IMR-90 (cell line): ENCODE results near the gene DPP10. TPM values are rescaled to one million over a fixed set of nuclear protein-coding genes. Genes with fewer than 3 reads are reported as not detected.

Experiments used
- ATAC-seq: fragments of 200-7000 bp; cut with Tn5 transposase; 2 replicates; pipeline ENCODE4 v1.9.1; 2020; ENCODE audit warnings: low read depth, mild to moderate bottlenecking, moderate library complexity
- BruUV-seq: library from RNA; stranded (reverse); fragments of 400-500 nt; replicated peaks from 2 replicates; lab custom pipeline; 2021; lab: Mats Ljungman, UMichigan
- CTCF ChIA-PET: fragments of 300-600 bp; formaldehyde crosslinking; extraction: SDS; loops from one replicate; lab custom pipeline; 2021; ENCODE audit warnings: antibody characterized with exemption; lab: Yijun Ruan, JAX
- POLR2A ChIA-PET: fragments of 300-600 bp; sonication (Branson Sonifier 250); formaldehyde crosslinking; loops from one replicate; lab custom pipeline; 2022; ENCODE audit warnings: antibody characterized with exemption; ENCODE audit not compliant: unreplicated experiment; lab: Charles Lee
- DNase-seq: peaks from one replicate; pipeline ENCODE4 v3.0.0; 2013
- H2AFZ ChIP-seq: replicated peaks from 2 replicates; pipeline ENCODE3; 2013; ENCODE audit warnings: low read length, mild to moderate bottlenecking; ENCODE audit not compliant: poor library complexity
- H2AK5ac ChIP-seq: 2 replicates; pipeline ENCODE4 v1.6.1; 2013; ENCODE audit warnings: low read depth, low read length, inconsistent platforms
- H2AK9ac ChIP-seq: replicated peaks from 2 replicates; pipeline ENCODE3; 2013; ENCODE audit warnings: mild to moderate bottlenecking, low read depth, low read length, moderate library complexity; ENCODE audit not compliant: poor library complexity
- H2BK120ac ChIP-seq: 2 replicates; pipeline ENCODE4 v1.6.1; 2013; ENCODE audit warnings: low read depth, low read length, inconsistent platforms
- H2BK15ac ChIP-seq: 3 replicates; pipeline ENCODE4 v1.6.1; 2013; ENCODE audit warnings: low read depth, low read length, inconsistent platforms
- H2BK20ac ChIP-seq: 2 replicates; pipeline ENCODE4 v1.6.1; 2013; ENCODE audit warnings: low read depth, mild to moderate bottlenecking, inconsistent platforms, low read length, moderate library complexity
- H2BK5ac ChIP-seq: 2 replicates; pipeline ENCODE4 v1.6.1; 2013; ENCODE audit warnings: mild to moderate bottlenecking, low read depth, low read length, inconsistent platforms; ENCODE audit not compliant: poor library complexity, severe bottlenecking
- H3K14ac ChIP-seq: replicated peaks from 2 replicates; pipeline ENCODE4 v1.6.1; 2013; ENCODE audit warnings: low read depth, low read length, inconsistent platforms
- H3K18ac ChIP-seq: 2 replicates; pipeline ENCODE4 v1.6.1; 2013; ENCODE audit warnings: low read depth, low read length, control low read depth
- H3K23ac ChIP-seq: 2 replicates; pipeline ENCODE4 v1.6.1; 2013; ENCODE audit warnings: low read depth, low read length, inconsistent platforms
- H3K27ac ChIP-seq: 2 replicates; pipeline ENCODE4 v1.5.1; 2013; ENCODE audit warnings: mild to moderate bottlenecking, control low read depth, low read length; ENCODE audit not compliant: insufficient read depth
- H3K27me3 ChIP-seq: 2 replicates; pipeline ENCODE4 v1.6.1; 2013; ENCODE audit warnings: low read length; ENCODE audit not compliant: control insufficient read depth, insufficient read depth
- H3K36me3 ChIP-seq: 2 replicates; pipeline ENCODE4 v1.6.1; 2013; ENCODE audit warnings: low read length, mixed read lengths; ENCODE audit not compliant: control insufficient read depth, insufficient read depth
- H3K4ac ChIP-seq: 2 replicates; pipeline ENCODE4 v1.6.1; 2013; ENCODE audit warnings: low read depth, low read length, inconsistent platforms
- H3K4me1 ChIP-seq: 2 replicates; pipeline ENCODE4 v1.6.1; 2013; ENCODE audit warnings: low read length, mixed read lengths; ENCODE audit not compliant: control insufficient read depth, insufficient read depth
- H3K4me2 ChIP-seq: 2 replicates; pipeline ENCODE4 v1.6.1; 2013; ENCODE audit warnings: low read depth, mild to moderate bottlenecking, control low read depth, low read length, moderate library complexity
- H3K4me3 ChIP-seq: 2 replicates; pipeline ENCODE4 v1.5.1; 2013; ENCODE audit warnings: low read depth, mild to moderate bottlenecking, control low read depth, low read length, moderate library complexity; ENCODE audit not compliant: insufficient read depth
- H3K56ac ChIP-seq: 2 replicates; pipeline ENCODE4 v1.6.1; 2013; ENCODE audit warnings: low read length, inconsistent platforms; ENCODE audit not compliant: insufficient read depth; ENCODE audit errors: extremely low read depth
- H3K79me1 ChIP-seq, 2 experiments: 2 replicates each; pipeline ENCODE4 v1.6.1; 2013; ENCODE audit warnings: low read length in 2 of 2, inconsistent platforms in 1 of 2, low read depth in 1 of 2
- H3K9ac ChIP-seq: 2 replicates; pipeline ENCODE4 v1.6.1; 2013; ENCODE audit warnings: low read depth, low read length, control low read depth
- H3K9me1 ChIP-seq: 2 replicates; pipeline ENCODE4 v1.6.1; 2013; ENCODE audit warnings: low read length, inconsistent platforms; ENCODE audit not compliant: insufficient read depth
- H3K9me3 ChIP-seq: 2 replicates; pipeline ENCODE4 v1.6.1; 2013; ENCODE audit warnings: low read length; ENCODE audit not compliant: control insufficient read depth, insufficient read depth
- H4K20me1 ChIP-seq: 2 replicates; pipeline ENCODE4 v1.6.1; 2013; ENCODE audit warnings: low read length, inconsistent platforms; ENCODE audit not compliant: insufficient read depth
- H4K5ac ChIP-seq: 2 replicates; pipeline ENCODE4 v1.6.1; 2013; ENCODE audit warnings: mild to moderate bottlenecking, low read depth, low read length, control low read depth
- H4K8ac ChIP-seq, 2 experiments: 2 replicates each; pipeline ENCODE4 v1.6.1; 2013; ENCODE audit warnings: low read depth in 2 of 2, low read length in 2 of 2, control low read depth in 1 of 2, inconsistent platforms in 1 of 2
- H4K91ac ChIP-seq: 2 replicates; pipeline ENCODE4 v1.6.1; 2013; ENCODE audit warnings: low read depth, low read length, inconsistent platforms; ENCODE audit not compliant: insufficient read depth
- POLR2A ChIP-seq: IDR thresholded peaks from 2 replicates; pipeline ENCODE4 v1.6.1; 2012; ENCODE audit warnings: mild to moderate bottlenecking, low read depth, low read length
- WGBS, 2 experiments: methylation state at CpG; one replicate each; pipeline versions ENCODE4 v1.1.5 to v1.1.7; 2013; ENCODE audit warnings: missing lambda C conversion rate in 2 of 2; ENCODE audit not compliant: insufficient read length in 1 of 2; ENCODE audit errors: extremely low coverage in 2 of 2; 5-methylcytosine and 5-hydroxymethylcytosine counted together
- dilution Hi-C: fragments of 300-500 bp; cut with HindIII; formaldehyde crosslinking; loops from one replicate; pipeline ENCODE4 v1.14.3; 2018; ENCODE audit warnings: low sequenced_read_pairs; ENCODE audit not compliant: unreplicated experiment
- in situ Hi-C: fragments of 300-500 bp; cut with MboI; formaldehyde crosslinking; loops from 3 replicates; pipeline ENCODE4 v1.14.3; 2019; ENCODE audit warnings: low sequenced_read_pairs, inconsistent platforms, mixed read lengths
- intact Hi-C: fragments of 100-400 bp; cut with micrococcal nuclease; formaldehyde crosslinking; loops from 2 replicates; pipeline ENCODE4 v1.10.0; 2022
- polyA plus RNA-seq, 3 experiments: library from polyadenylated mRNA; depleted of rRNA; stranded (reverse); fragments of >200 nt; gene quantifications; 2 replicates each; pipeline ENCODE4 v1.2.3, GENCODE V29; 2012; ENCODE audit warnings: low replicate concordance in 1 of 3
- total RNA-seq: library from RNA; depleted of rRNA; stranded (reverse); fragments of >200 nt; gene quantifications from 2 replicates; pipeline ENCODE4 v1.2.3, GENCODE V29; 2012
- TF ChIP-seq, protein P1 (sequence below): fragments of 150-350 bp; IDR thresholded peaks from 2 replicates; pipeline ENCODE4 v1.6.1; 2016; ENCODE audit warnings: low read depth, mild to moderate bottlenecking, low read length, moderate library complexity, borderline replicate concordance

DPP10 gene
- total and polyA plus RNA-seq, 2 of the 4 experiments (the other 2 are of a cell fraction), result not detected

DNA sequence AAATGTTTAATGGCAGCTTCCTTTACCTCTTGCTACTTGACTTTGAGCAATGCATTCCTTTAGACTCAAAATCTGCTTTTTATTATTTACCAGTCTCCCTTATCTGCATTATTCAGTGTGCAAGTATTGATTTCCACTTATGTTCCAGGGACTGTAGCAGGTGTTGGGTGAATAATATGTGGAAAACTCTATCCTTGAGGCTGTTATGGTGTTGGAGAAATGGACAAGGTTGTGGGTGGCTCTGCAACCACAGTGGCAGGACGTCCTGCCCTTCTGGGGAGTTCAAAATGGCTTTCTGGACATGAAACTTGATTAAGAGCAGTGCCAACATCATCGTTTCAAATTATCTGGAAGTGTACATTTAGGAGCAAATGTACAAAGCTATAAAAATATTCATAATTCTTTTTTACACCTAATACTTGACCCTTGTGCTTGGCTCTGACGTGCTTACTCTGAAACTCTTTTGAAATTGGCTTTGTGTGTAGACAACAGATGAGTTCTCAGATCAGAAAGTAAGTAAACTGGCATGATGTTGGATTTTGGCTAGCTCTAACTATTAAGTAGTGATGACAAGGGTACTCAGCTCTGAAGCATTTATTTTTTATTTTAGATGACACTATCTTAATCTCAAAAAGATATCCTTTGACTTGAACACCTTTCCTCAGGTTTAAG is 766.2 kb downstream of the DPP10 start:
- H4K5ac ChIP-seq, result no peak overlapping the region
- DNase-seq (no peak), ATAC-seq (no peak)
- no peak overlapping the region for H2AK5ac ChIP-seq
- H3K4me1 ChIP-seq, result no peaks in the 10 kb centered on the region
- ChIA-PET POLR2A (no interaction called here), CTCF (no interaction called here)
- no peaks in the 10 kb centered on the region for H3K9me3 ChIP-seq
- no peak overlapping the region for H2BK15ac ChIP-seq
- H2BK20ac ChIP-seq, result no peak overlapping the region
- H2AFZ ChIP-seq, result no peak overlapping the region
- H2AK9ac ChIP-seq, result no peak overlapping the region
- H4K20me1 ChIP-seq, result no peaks in the 10 kb centered on the region
- no peaks in the 10 kb centered on the region for H3K36me3 ChIP-seq
- no peak overlapping the region for H2BK120ac ChIP-seq
- no peak overlapping the region for H3K4me3 ChIP-seq
- no peak overlapping the region for H3K9ac ChIP-seq
- no peak overlapping the region for H3K4ac ChIP-seq
- H3K9me1 ChIP-seq, result no peaks in the 10 kb centered on the region
- no peaks in the 10 kb centered on the region for H3K27me3 ChIP-seq
- no peak overlapping the region for H4K91ac ChIP-seq
- no peaks in the 10 kb centered on the region for H3K79me1 ChIP-seq
- H3K56ac ChIP-seq, result no peak overlapping the region
- no TSS peak for BruUV-seq
- intact Hi-C loops, result no loop called here
- no peak overlapping the region for H3K23ac ChIP-seq
- no peak overlapping the region for H2BK5ac ChIP-seq
- in situ Hi-C loops, result no loop called here
- H3K4me2 ChIP-seq, result no peak overlapping the region
- WGBS, 2 experiments, result no CpG with 5 or more reads among the region's 3 CpGs
- no peak overlapping the region for H3K14ac ChIP-seq
- no peak overlapping the region for H3K18ac ChIP-seq
- dilution Hi-C loops, result no loop called here
- H3K27ac ChIP-seq, result no peak overlapping the region
- no peak for TF ChIP-seq POLR2A
- TF ChIP-seq, protein P1, sequence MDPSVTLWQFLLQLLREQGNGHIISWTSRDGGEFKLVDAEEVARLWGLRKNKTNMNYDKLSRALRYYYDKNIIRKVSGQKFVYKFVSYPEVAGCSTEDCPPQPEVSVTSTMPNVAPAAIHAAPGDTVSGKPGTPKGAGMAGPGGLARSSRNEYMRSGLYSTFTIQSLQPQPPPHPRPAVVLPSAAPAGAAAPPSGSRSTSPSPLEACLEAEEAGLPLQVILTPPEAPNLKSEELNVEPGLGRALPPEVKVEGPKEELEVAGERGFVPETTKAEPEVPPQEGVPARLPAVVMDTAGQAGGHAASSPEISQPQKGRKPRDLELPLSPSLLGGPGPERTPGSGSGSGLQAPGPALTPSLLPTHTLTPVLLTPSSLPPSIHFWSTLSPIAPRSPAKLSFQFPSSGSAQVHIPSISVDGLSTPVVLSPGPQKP, result no peak
- H4K8ac ChIP-seq, result no peak overlapping the region
